Activated T-helper 9 cell treated with anti-CD3 and anti-CD28 coated beads, Interleukin-2, amount 50 U/mL, for 16 hours (primary cell): ENCODE results near the gene RNF13.
"Not testable (repeated sequence)": the region's sequence is repeated elsewhere in the genome, so short reads cannot be mapped to it uniquely, and the experiment has no call there.

Experiments
- DNase-seq: peaks from one replicate; pipeline ENCODE4 v3.0.0-alpha.2; 2020; ENCODE audit warnings: low read depth

The RNF13 gene

DNA sequence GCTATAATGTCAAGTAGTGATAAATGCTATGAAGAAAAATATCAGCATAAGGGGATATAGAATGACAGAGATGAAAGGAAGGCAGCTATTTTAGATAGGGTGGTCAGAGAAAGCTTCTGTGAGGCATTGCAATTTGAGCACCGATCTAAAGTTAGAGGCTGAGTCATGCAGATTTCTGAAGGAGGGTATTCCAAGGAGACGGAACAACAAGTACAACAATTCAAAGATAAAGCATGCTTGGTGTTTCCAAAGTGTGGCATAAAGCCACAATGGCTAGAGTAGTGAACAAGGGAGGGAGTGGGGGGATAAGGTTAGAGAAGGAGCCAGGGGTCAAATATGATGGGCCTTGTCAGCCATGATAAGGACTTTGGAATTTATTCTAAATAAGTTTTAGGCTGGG lies 85.8 kb downstream of the RNF13 start:
- DNase-seq, result no peak

DNA sequence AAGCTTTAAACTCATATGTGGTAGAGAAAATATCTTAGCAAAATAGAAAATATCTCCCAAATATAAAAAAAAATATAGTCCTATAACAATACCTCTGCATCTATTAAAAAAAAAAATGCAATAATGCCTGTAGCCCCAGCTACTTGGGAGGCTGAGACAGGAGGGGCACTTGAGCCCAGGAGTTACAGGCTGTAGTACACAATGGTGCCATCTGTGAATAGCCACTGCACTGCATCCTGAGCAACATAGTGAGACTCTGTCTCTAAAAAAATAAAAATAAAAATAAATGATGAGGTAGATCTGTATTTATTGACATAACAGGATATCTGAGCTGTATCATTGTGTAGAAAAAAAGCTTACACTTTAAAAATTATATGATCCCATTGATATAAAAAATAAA lies 87.3 kb downstream of the RNF13 start:
- no peak for DNase-seq

DNA sequence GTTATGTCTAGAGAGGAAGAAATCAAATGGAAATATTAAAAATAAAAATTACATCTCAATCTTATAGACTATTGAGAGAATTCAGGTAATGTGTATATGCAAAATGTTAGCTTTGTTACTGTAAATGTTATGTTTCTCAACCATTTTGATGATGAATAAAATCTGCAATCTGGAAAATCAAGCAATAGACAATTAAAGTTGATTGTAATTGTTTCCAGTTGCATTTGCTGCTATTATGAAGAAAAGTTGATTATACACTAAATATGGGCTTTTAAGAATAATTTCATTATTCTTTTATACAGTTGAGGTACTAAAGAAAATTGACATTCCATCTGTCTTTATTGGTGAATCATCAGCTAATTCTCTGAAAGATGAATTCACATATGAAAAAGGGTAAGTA lies 88.8 kb downstream of the RNF13 start:
- no peak for DNase-seq

DNA sequence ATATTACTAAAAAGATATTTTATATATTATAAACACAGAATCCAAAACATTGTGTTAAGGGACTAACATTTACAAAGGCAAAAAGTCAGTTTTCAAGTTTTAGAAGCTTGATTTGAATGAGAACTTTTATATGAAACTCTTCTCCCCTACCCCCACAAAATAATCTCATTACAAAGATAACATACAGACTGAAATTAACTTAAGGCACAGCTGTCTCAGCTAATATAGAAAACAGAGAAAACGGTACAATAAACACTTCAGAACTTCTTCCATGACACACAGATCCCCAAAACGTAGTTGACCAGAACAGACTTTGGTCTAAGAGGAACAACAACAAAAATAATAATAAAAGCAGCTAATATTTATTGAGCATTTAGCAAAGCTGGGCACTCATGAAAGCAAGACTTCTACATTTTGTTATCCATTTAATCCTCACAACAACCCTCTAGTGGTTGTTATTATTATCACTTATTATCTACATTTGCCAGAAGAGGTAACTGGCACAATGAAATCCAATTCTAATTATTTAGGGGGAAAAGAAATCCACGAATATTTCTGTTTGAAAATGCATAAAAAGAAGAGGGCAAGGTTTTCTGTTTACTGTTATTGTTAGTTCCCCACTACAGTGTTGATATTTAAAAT lies 89.6 kb downstream of the RNF13 start:
- DNase-seq, result no peak

DNA sequence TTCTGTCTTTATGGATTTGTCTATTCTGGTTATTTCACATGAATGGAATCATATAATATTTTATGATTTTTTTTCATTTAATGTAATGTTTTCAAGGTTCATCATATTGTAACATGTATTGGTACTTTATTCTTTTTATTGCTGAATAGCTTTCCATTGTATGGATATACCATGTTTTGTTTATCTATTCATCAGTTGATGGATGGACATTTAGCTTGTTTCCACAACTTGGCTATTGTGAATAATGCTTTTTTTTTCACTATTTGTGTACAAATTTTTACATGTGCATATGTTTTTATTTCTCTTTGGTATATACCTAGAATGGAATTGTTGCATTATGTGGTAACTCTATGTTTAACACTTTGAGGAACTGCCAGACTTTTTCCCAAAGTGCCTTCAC lies 93.0 kb downstream of the RNF13 start:
- DNase-seq, result no peak

DNA sequence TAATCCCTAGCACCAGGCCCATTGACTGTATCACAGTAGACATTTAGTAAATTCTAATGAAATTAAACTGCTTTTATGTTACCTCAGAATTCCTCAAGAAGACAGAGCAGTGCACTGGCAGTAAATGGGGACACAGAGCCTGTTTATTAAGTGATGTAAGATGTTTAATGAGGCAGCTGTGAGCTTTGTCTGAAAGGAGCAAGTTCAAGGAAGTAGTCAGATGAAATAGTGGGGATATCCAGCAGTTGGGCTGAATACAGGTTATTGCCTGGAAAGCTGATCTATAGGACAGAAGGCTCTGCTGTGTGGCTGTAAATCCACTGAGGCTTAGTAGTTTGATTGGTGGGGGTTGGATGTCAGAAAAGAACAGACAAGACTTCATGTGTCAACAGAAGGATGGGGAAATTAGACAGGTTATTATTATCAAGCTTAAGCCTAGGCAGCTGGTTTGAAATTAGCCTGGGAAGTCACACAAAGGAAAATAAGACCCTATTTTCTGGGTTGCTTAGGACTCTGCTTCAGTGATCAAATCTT lies 95.5 kb downstream of the RNF13 start:
- DNase-seq, result no peak

DNA sequence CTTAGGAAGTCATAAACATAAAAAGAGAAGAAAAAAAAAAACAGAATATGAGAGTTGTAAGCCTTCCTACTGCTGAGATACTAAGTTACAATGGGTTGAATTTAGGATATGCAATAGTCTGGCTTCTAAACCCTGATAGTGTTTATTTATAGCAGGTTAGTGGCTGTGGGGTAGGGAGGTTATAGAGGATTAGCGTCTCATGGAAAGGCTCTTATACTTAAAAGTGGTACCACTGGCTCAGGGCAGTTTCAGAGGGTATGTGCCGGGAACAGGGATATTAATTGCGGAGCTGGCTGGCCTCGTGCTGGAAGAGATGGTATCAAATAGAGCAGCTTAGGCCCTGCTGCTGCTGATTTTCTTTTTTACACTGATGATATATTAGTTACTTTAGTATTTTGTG lies 96.9 kb downstream of the RNF13 start:
- no peak for DNase-seq

DNA sequence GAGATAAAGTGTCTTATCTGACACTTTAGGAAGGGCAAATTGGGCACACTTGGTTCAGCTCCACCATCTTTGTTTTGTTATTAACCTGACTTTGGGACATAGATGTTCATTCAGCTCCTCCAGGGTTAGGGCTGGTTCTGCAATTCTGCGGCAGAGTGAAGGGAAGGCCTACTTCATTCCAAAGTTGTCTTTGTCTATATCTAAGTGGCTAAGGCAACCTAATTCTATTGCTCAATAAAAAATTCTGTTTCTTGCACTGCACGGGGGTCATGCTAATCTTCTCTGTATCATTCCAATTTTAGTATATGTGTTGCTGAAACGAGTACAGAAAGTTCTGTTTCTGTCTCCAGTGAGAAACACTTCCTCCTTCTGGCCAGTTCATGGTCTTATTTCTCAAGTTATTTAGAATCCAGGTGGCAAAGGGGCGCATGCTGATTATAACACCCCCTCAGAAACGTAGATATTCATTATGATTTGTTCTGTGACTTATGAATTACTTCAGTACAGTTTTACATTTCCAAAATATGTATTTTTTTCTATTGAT lies 104.2 kb downstream of the RNF13 start:
- no peak for DNase-seq

DNA sequence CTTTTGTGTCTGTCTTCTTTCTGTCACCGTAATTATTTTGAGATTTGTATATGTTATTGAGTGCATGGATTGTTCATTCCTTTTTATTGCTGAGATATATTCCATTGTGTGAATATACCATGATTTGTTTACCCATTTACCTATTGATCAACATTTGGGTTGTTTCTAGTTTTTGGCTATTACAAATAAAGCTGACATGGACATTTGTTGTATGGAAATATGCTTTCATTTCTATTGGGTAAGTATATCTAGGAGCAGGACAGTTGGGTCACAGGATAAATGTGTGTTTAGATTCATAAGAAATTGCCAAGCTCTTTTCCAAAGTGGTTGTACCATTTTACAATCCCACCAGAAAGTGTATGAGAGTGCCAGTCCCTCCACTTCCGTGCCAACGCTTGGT lies 106.5 kb downstream of the RNF13 start:
- DNase-seq, result no peak

DNA sequence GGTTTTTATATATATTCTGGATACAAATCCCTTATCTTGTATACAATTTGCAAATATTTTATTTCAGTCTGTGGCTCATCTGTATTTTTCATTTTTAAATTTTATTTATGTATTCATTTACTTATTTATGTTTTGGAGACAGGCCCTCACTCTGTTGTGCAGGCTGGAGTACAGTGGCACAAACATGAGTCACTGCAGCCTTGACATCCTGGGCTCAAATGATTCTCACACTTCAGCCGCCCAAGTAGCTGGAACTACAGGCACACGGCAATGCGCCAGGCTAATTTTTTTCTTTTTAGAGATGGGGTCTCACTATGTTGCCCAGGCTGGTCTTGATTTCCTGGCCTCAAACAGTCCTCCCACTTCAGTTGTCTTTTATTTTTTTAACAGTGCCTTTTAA lies 107.1 kb downstream of the RNF13 start:
- no peak for DNase-seq

DNA sequence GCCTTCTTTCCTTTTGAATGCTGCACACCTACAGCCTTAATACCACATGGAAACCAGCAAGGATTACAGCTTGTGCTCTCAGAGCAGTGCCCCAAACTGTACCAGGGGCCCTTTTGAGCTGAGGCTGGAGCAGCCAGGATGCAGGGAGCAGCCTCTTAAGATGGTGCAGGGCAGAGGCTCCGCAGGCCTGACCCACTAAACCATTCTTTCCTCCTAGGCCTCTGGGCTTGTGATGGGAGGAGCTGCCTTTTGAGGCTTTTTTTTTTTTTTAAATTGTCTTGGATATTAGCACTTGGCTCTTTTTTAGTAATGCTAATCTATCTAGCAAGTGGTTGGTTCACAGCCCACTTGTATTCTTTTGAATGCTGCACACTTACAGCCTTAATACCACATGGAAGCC lies 120.0 kb downstream of the RNF13 start:
- DNase-seq, result no peak

DNA sequence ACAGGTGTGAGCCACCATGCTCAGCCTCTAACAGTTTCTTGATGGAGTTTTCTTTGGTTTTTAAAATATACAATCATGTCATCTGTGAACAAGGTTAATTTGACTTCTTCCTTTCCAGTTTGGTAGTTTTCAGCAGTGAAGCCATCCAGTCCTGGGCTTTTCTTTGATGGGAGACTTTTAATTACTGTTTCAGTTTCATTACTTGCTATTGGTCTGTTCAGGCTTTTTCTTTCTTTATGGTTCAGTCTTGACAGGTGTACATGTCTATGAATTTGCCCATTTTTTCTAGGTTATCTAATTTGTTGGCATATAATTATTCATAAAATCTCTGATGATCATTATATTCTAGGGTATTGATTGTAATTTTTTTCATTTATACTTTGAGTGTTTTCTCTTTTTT lies 120.8 kb downstream of the RNF13 start:
- DNase-seq, result no peak

DNA sequence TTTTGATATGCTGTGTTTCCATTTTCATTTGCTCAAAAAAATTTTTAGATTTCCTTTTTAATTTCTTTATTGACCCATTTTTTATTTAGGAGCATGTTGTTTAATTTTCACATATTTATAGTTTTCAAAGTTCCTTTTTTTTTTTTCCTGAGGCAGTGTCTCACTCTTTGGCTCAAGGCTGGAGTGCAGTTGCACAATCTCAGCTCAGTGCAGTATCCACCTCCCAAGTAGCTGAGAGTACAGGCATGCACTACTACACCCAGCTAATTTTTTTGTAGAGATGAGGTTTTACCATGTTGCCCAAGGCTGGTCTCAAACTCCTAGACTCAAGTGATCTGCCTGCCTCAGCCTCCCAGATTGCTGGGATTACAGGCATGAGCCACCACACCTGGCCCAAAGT lies 121.5 kb downstream of the RNF13 start:
- DNase-seq, result no peak

DNA sequence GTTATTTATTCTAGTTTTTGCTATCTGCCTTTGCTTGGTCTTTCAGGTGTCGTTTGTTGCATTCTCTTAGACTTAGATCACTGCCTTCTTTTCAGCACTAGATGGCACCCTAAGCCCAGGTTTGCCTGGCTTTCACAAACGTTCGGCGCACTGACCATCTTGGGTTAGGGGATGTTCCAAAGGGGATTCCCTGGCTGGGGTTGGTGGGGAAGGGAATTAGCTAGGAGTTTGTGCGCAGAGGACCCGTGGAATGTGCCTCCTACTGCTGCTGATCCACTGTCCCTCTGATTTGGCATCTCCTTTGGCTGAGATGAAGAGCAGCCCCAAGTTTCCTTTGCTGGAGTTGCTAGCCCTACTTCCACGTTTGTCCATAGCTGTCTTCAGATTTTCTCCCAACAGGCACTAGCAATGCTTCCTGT lies 123.8 kb downstream of the RNF13 start:
- DNase-seq, result peak; percentile 7

DNA sequence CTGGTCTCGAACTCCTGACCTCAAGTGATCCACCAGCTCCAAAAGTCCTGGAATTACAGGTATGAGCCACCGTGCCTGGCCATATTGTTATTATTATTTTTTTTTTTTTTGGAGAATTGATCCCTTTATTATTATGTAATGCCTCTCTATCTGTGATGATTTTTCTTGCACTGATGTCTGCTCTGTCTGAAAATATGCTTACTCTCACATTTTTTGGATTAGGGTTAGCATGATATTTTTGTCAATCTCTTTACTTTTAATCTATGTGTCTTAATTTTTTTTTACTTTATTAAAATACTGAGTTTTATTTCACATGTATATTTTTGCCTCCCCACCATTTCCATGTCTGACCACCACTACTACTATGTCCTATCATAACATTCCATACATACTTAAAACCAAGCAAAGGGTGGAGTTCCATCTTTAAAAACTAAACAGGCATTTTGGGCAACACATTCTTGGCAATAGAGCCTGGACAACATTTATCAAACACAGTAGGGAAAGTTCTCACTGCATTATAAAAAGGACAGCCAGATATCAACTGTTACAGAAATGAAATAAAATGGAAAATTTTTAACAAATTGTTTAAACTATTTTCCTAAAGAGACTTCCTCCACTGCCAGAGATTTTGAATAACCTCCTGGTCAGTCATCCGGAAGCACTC lies 125.5 kb downstream of the RNF13 start:
- not testable (repeated sequence) for DNase-seq

DNA sequence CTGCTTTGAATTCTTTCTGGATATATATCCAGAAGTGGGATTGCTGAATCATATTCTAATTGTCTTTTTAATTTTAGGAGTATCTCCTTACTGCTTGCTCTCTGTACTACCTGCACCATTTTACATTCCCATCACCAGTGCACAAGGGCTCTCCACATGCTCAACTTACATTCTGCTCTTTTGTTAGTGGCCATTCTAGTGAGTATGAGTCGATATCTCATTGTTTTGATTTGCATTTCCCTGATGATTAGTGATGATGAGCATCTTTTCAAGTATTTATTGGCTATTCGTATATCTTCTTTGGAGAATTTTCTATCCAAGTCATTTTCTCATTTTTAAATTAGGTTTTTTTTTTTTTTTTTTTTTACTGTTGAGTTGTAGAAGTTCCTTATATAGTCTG lies 128.2 kb downstream of the RNF13 start:
- DNase-seq, result no peak

DNA sequence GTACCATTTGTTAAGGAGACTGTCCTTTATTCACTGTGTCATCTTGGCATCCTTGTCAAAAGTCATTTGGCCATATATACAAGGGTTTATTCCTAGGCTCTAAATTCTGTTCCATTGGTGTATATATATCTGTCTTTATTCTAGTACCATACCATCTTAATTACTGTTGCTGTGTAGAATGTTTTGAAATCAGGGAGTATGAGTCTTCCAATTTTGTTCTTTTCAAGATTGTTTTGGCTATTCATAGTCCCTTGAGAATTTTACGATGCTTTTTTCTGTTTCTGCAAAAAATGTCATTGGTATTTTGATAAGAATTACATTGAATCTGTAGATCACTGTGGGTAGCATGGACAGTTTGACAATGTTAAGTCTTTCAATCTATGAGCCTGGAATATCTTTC lies 128.9 kb downstream of the RNF13 start:
- no peak for DNase-seq

DNA sequence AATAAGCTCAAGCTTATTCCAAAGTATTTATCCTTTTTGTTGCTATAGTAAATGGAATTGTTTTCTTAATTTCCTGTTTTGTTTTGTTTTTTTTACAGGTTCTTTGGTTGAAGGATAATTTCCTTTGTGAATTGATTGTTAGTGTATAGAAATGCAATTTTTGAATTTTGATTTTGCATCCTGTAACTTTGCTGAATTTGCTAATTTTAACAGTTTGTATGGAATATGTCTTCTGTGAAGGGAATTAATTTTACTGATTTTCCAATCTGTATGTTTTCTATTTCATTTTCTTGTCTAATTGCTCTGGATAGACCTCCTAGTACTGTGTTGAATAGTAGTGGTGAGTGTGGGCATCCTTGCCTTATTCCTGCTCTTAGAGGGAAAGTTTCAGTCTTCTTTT lies 129.4 kb downstream of the RNF13 start:
- no peak for DNase-seq

DNA sequence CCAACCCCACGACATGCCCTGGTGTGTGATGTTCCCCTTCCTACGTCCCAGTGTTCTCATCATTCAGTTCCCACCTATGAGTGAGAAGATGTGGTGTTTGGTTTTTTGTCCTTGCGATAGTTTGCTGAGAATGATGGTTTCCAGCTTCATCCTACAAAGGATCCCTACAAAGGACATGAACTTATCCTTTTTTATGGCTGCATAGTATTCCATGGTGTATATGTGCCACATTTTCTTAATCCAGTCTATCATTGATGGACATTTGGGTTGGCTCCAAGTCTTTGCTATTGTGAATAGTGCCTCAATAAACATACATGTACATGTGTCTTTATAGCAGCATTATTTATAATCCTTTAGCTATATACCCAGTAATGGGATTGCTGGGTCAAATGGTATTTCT lies 131.0 kb downstream of the RNF13 start:
- not testable (repeated sequence) for DNase-seq

DNA sequence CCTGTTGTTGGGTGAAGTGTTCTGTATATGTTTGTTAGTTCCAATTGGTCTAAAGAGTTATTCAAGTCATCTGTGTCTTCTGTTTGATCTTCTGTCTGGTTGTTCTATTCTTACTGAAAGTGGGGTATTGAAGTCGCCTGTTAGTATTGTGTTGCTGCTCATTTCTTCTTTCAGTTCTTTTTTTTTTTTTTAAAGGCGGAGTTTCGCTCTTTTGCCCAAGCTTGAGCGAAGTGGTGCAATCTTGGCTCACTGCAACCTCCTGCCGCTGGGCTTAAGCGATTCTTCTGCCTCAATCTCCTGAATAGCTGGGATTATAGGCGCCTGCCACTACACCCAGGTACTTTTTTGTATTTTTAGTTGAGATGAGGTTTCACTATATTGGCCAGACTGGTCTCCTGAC lies 134.2 kb downstream of the RNF13 start:
- no peak for DNase-seq

DNA sequence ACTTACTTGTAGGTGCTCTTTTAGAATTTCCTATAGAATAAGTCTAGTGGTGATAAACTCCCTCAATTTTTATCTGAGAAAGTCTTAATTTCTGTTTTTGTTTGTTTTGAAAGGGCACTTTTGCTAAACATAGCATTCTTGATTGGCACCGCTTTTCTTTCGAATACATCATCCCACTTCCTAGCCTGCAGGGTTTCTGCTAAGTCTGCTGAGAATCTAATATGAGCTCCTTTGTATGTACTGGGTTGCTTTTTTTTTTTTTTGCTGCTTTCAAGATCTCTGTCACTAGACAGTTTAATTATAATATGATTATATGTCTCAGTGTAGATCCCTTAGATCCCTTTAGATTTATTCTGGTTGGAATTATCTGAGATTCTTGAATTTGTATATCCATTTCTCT lies 136.2 kb downstream of the RNF13 start:
- DNase-seq, result no peak

DNA sequence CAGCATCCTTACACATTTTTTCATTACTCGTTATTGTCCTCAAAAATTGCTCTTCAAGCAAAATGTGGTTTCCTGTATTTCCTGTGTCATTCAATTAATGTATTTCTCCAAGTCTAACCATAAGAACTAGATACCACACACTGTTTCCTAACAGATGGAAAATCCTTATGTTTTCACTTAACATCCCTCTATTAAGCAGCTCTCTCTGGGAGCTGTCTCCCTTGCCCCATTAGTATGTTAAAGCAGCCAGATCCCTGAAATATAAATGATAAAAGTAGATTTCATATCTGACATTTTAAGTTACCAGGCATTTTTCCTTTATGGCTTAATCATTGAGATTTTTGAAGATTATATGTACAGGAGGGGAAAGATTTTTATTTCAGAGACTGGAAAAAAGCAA lies 141.8 kb downstream of the RNF13 start:
- DNase-seq, result no peak

DNA sequence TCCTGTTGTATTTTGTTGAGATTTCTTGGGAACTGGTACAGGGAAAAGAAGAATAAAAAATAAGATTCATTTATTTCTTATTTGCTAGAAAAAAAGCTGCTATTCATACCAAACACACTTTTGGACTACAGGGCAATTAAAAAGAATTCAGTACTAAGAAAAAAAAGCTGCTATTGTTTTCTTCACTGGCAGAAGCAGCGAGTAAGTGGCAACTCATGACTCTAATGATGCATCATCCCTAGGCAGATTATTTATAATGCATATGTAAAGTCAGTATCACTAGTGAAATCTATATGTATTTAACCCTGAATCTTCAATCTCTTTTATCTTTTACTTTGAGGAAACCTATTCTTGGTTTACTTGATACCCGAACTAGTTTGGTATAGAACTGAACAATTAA lies 142.4 kb downstream of the RNF13 start:
- no peak for DNase-seq
